NCI-H2196 treated with DMSO at 0.1 percent for 48 hours (cell line): Measurements from ENCODE around the gene ANKHD1.
"Not testable (repeated sequence)": the region's sequence is repeated elsewhere in the genome, so short reads cannot be mapped to it uniquely, and the experiment has no call there.

Experiments used
- DNase-seq: peaks from one replicate; lab custom pipeline; 2025; ENCODE audit not compliant: unreplicated experiment; lab: John Stamatoyannopoulos, UW

Gene ANKHD1

GRCh38 chr5:140420226-140420570 lies 18.6 kb downstream of the ANKHD1 start:
- DNase-seq = no peak

GRCh38 chr5:140420665-140421361 lies 19.2 kb downstream of the ANKHD1 start:
- DNase-seq = no peak

GRCh38 chr5:140421375-140421774 lies 19.7 kb downstream of the ANKHD1 start:
- DNase-seq = not testable (repeated sequence)

GRCh38 chr5:140423609-140424008 lies 22.0 kb downstream of the ANKHD1 start:
- no peak for DNase-seq

GRCh38 chr5:140424135-140424534 lies 22.5 kb downstream of the ANKHD1 start:
- DNase-seq = no peak

GRCh38 chr5:140427726-140428125 lies 26.1 kb downstream of the ANKHD1 start:
- not testable (repeated sequence) for DNase-seq

GRCh38 chr5:140429724-140430123 lies 28.1 kb downstream of the ANKHD1 start:
- no peak for DNase-seq

- no peak for DNase-seq
These were observed 30.6 kb downstream of the ANKHD1 start for GRCh38 chr5:140432212-140432611.

GRCh38 chr5:140432916-140433315 lies 31.3 kb downstream of the ANKHD1 start:
- DNase-seq = no peak

- DNase-seq = not testable (repeated sequence)
These were observed 55.7 kb downstream of the ANKHD1 start for GRCh38 chr5:140457368-140457767.

- DNase-seq = no peak
These were observed 65.5 kb downstream of the ANKHD1 start for GRCh38 chr5:140466981-140467742.

GRCh38 chr5:140468188-140468587 lies 66.6 kb downstream of the ANKHD1 start:
- DNase-seq = no peak

GRCh38 chr5:140469259-140469658 lies 67.6 kb downstream of the ANKHD1 start:
- no peak for DNase-seq

- no peak for DNase-seq
These were observed 78.8 kb downstream of the ANKHD1 start for GRCh38 chr5:140480310-140481014.

GRCh38 chr5:140481758-140482157 lies 80.1 kb downstream of the ANKHD1 start:
- DNase-seq = no peak

- DNase-seq = no peak
These were observed 81.4 kb downstream of the ANKHD1 start for GRCh38 chr5:140483055-140483454.

- not testable (repeated sequence) for DNase-seq
These were observed 86.5 kb downstream of the ANKHD1 start for GRCh38 chr5:140488141-140488540.

GRCh38 chr5:140488914-140489313 lies 87.3 kb downstream of the ANKHD1 start:
- DNase-seq = no peak

- DNase-seq = no peak
These were observed 96.3 kb downstream of the ANKHD1 start for GRCh38 chr5:140497897-140498296.

GRCh38 chr5:140498591-140498990 lies 97.0 kb downstream of the ANKHD1 start:
- no peak for DNase-seq

- no peak for DNase-seq
These were observed 101.2 kb downstream of the ANKHD1 start for GRCh38 chr5:140502834-140503233.

- no peak for DNase-seq
These were observed 108.3 kb downstream of the ANKHD1 start for GRCh38 chr5:140509898-140510297.
